MM.1S (cell line): ENCODE results near the gene NFAM1.

Experiments
- DNase-seq: peaks from one replicate; pipeline ENCODE4 v3.0.0-alpha.2; 2015
- H2AFZ ChIP-seq: fragments of 300-600 bp; sonication (generic); 2 replicates; pipeline ENCODE4 v1.6.0; 2016; ENCODE audit warnings: antibody characterized with exemption, low read length
- H3F3A ChIP-seq: fragments of 300-600 bp; sonication (generic); 2 replicates; pipeline ENCODE4 v1.6.1; 2016; ENCODE audit warnings: mild to moderate bottlenecking, antibody characterized with exemption, low read length, moderate library complexity, mixed read lengths; ENCODE audit not compliant: insufficient read depth
- H3K27ac ChIP-seq: fragments of 300-600 bp; sonication (generic); 2 replicates; pipeline ENCODE4 v1.5.1; 2016; ENCODE audit warnings: mild to moderate bottlenecking, low read length
- H3K27me3 ChIP-seq: fragments of 300-600 bp; sonication (generic); replicated peaks from 2 replicates; pipeline ENCODE4 v1.6.0; 2016; ENCODE audit warnings: low read length; ENCODE audit not compliant: insufficient read depth
- H3K36me3 ChIP-seq: fragments of 300-600 bp; sonication (generic); replicated peaks from 2 replicates; pipeline ENCODE4 v1.6.1; 2016; ENCODE audit warnings: mild to moderate bottlenecking, low read length, mixed read lengths; ENCODE audit not compliant: insufficient read depth
- H3K4me1 ChIP-seq: fragments of 300-600 bp; sonication (generic); 2 replicates; pipeline ENCODE4 v1.6.1; 2016; ENCODE audit warnings: low read length, mixed read lengths
- H3K4me2 ChIP-seq: fragments of 300-600 bp; sonication (generic); 2 replicates; pipeline ENCODE4 v1.6.0; 2016; ENCODE audit warnings: low read depth, low read length
- H3K4me3 ChIP-seq: fragments of 300-600 bp; sonication (generic); 2 replicates; pipeline ENCODE4 v1.5.1; 2016; ENCODE audit warnings: low read length, mixed read lengths
- H3K79me2 ChIP-seq: fragments of 300-600 bp; sonication (generic); 2 replicates; pipeline ENCODE4 v1.6.1; 2016; ENCODE audit warnings: mixed run types, low read length, mixed read lengths
- H3K9ac ChIP-seq: fragments of 300-600 bp; sonication (generic); 2 replicates; pipeline ENCODE4 v1.6.1; 2016; ENCODE audit warnings: low read length, mixed read lengths
- H3K9me2 ChIP-seq: fragments of 300-600 bp; sonication (generic); replicated peaks from 2 replicates; pipeline ENCODE4 v1.6.1; 2016; ENCODE audit warnings: mild to moderate bottlenecking, low read length, mixed read lengths; ENCODE audit not compliant: insufficient read depth
- H3K9me3 ChIP-seq: fragments of 300-600 bp; sonication (generic); replicated peaks from 2 replicates; pipeline ENCODE4 v1.6.1; 2016; ENCODE audit warnings: mild to moderate bottlenecking, low read length, mixed read lengths; ENCODE audit not compliant: insufficient read depth
- H4K20me1 ChIP-seq: fragments of 300-600 bp; sonication (generic); 2 replicates; pipeline ENCODE4 v1.6.1; 2016; ENCODE audit warnings: mild to moderate bottlenecking, low read length, moderate library complexity, mixed read lengths; ENCODE audit not compliant: insufficient read depth
- CTCF ChIP-seq: fragments of 300-600 bp; sonication (generic); IDR thresholded peaks from 2 replicates; pipeline ENCODE4 v1.5.1; 2016; ENCODE audit warnings: antibody characterized with exemption, low read length, mixed read lengths
- EZH2 ChIP-seq: fragments of 300-600 bp; sonication (generic); optimal IDR thresholded peaks from 2 replicates; pipeline ENCODE3; 2017; ENCODE audit warnings: low read depth, mild to moderate bottlenecking, antibody characterized with exemption, low read length, mixed read lengths
- EZH2phosphoT487 ChIP-seq: fragments of 300-600 bp; sonication (generic); IDR thresholded peaks from 2 replicates; pipeline ENCODE4 v1.6.1; 2018; ENCODE audit warnings: antibody characterized with exemption, low read length

Gene NFAM1

GRCh38 chr22:42385696-42386095 is 46.5 kb downstream of the NFAM1 start:
- Histone ChIP-seq H3K27ac (no peak overlapping the region), H3K27me3 (peaks cover 24% of the 10 kb centered on the region), H3K9ac (no peak overlapping the region), H2AFZ (no peak overlapping the region), H3K4me2 (no peak overlapping the region), H3K4me3 (no peak overlapping the region), H4K20me1 (no peaks in the 10 kb centered on the region), H3F3A (no peaks in the 10 kb centered on the region), H3K9me3 (no peaks in the 10 kb centered on the region), H3K9me2 (no peaks in the 10 kb centered on the region), H3K79me2 (no peaks in the 10 kb centered on the region), H3K36me3 (no peaks in the 10 kb centered on the region), H3K4me1 (no peaks in the 10 kb centered on the region)
- TF ChIP-seq EZH2 (no peak), EZH2phosphoT487 (no peak), CTCF (no peak)
- no peak for DNase-seq

- Histone ChIP-seq H3K9ac (no peak overlapping the region), H3K9me2 (no peaks in the 10 kb centered on the region), H3K9me3 (no peaks in the 10 kb centered on the region), H3K4me2 (no peak overlapping the region), H4K20me1 (no peaks in the 10 kb centered on the region), H3F3A (no peaks in the 10 kb centered on the region), H3K36me3 (no peaks in the 10 kb centered on the region), H3K79me2 (no peaks in the 10 kb centered on the region), H3K4me1 (no peaks in the 10 kb centered on the region), H3K27me3 (peaks cover 16% of the 10 kb centered on the region; the same call in 1 of the 2 replicates), H3K27ac (no peak overlapping the region), H2AFZ (no peak overlapping the region), H3K4me3 (no peak overlapping the region)
- TF ChIP-seq CTCF (no peak), EZH2phosphoT487 (no peak), EZH2 (no peak)
- no peak for DNase-seq
Measured at GRCh38 chr22:42384506-42384905, 47.7 kb downstream of the NFAM1 start.

- Histone ChIP-seq H3K9ac (no peak overlapping the region), H3F3A (no peaks in the 10 kb centered on the region), H3K9me3 (no peaks in the 10 kb centered on the region), H2AFZ (no peak overlapping the region), H3K27me3 (peaks cover 16% of the 10 kb centered on the region; the same call in 1 of the 2 replicates), H3K4me1 (no peaks in the 10 kb centered on the region), H3K9me2 (no peaks in the 10 kb centered on the region), H3K4me3 (no peak overlapping the region), H3K4me2 (no peak overlapping the region), H4K20me1 (no peaks in the 10 kb centered on the region), H3K79me2 (no peaks in the 10 kb centered on the region), H3K36me3 (no peaks in the 10 kb centered on the region), H3K27ac (no peak overlapping the region)
- DNase-seq = no peak
- TF ChIP-seq EZH2phosphoT487 (no peak), CTCF (no peak), EZH2 (no peak)
Measured at GRCh38 chr22:42383851-42384417, 48.3 kb downstream of the NFAM1 start.
